Neural cell (in vitro differentiated cells): ENCODE results near the gene DDI1. TPM values are rescaled to one million over a fixed set of nuclear protein-coding genes. Genes with fewer than 3 reads are reported as not detected.

Experiments used
- H2AFZ ChIP-seq: fragments of 200-600, 300-800 bp; sonication (generic), shearing (Covaris generic); 2 replicates; pipeline ENCODE4 v1.6.0; 2014; ENCODE audit warnings: low read depth, mild to moderate bottlenecking, antibody characterized with exemption, low read length, moderate library complexity
- H3F3A ChIP-seq: fragments of 200-600 bp; shearing (Covaris generic); 2 replicates; pipeline ENCODE4 v1.6.1; 2016; ENCODE audit warnings: mild to moderate bottlenecking, moderate library complexity, mixed read lengths, antibody characterized with exemption, low read length; ENCODE audit not compliant: insufficient read depth, poor library complexity, severe bottlenecking
- H3K27ac ChIP-seq: fragments of 200-600, 300-800 bp; sonication (generic), shearing (Covaris generic); 2 replicates; pipeline ENCODE4 v1.5.1; 2014; ENCODE audit warnings: mild to moderate bottlenecking, low read length, moderate library complexity
- H3K27me3 ChIP-seq: fragments of 300-800, 200-600 bp; sonication (generic), shearing (Covaris generic); 2 replicates; pipeline ENCODE4 v1.6.0; 2014; ENCODE audit warnings: mild to moderate bottlenecking, low read depth, low read length, moderate library complexity; ENCODE audit not compliant: insufficient read depth
- H3K36me3 ChIP-seq: fragments of 300-800, 200-600 bp; sonication (generic), shearing (Covaris generic); 2 replicates; pipeline ENCODE4 v1.5.1; 2014; ENCODE audit warnings: mild to moderate bottlenecking, antibody characterized with exemption, low read length, moderate library complexity; ENCODE audit not compliant: insufficient read depth
- H3K4me2 ChIP-seq: fragments of 300-800, 200-600 bp; sonication (generic), shearing (Covaris generic); 2 replicates; pipeline ENCODE4 v1.6.0; 2014; ENCODE audit warnings: mild to moderate bottlenecking, low read length
- H3K4me3 ChIP-seq: fragments of 300-800, 200-600 bp; sonication (generic), shearing (Covaris generic); 2 replicates; pipeline ENCODE4 v1.5.1; 2014; ENCODE audit warnings: mild to moderate bottlenecking, low read length, moderate library complexity
- H3K79me2 ChIP-seq: fragments of 200-600 bp; shearing (Covaris generic); replicated peaks from 2 replicates; pipeline ENCODE4 v1.6.0; 2014; ENCODE audit warnings: mild to moderate bottlenecking, low read length, moderate library complexity; ENCODE audit not compliant: insufficient read depth
- H3K9ac ChIP-seq: fragments of 300-800, 200-600 bp; sonication (generic), shearing (Covaris generic); 2 replicates; pipeline ENCODE4 v1.6.1; 2016; ENCODE audit warnings: mild to moderate bottlenecking, low read length, mixed read lengths
- H3K9me2 ChIP-seq: fragments of 200-600 bp; shearing (Covaris generic); 2 replicates; pipeline ENCODE4 v1.6.1; 2016; ENCODE audit warnings: mild to moderate bottlenecking, low read length, mixed read lengths; ENCODE audit not compliant: insufficient read depth
- H3K9me3 ChIP-seq: fragments of 200-600, 300-800 bp; sonication (generic), shearing (Covaris generic); 2 replicates; pipeline ENCODE4 v1.6.1; 2016; ENCODE audit warnings: mild to moderate bottlenecking, mixed run types, low read length, moderate library complexity, mixed read lengths
- H4K20me1 ChIP-seq: fragments of 200-600 bp; shearing (Covaris generic); 2 replicates; pipeline ENCODE4 v1.6.1; 2016; ENCODE audit warnings: mild to moderate bottlenecking, mixed run types; ENCODE audit not compliant: insufficient read depth
- EP300 ChIP-seq: fragments of 450-650 bp; conservative IDR thresholded peaks from 2 replicates; pipeline ENCODE4 v1.6.1; 2014; ENCODE audit warnings: antibody characterized with exemption, mild to moderate bottlenecking, moderate library complexity; ENCODE audit not compliant: poor library complexity, severe bottlenecking
- EZH2 ChIP-seq: fragments of 200-600, 300-800 bp; shearing (Covaris generic), sonication (generic); IDR thresholded peaks from 2 replicates; pipeline ENCODE4 v1.6.1; 2014; ENCODE audit warnings: antibody characterized with exemption, low read length, borderline replicate concordance, mild to moderate bottlenecking; ENCODE audit not compliant: insufficient read depth, poor library complexity, severe bottlenecking
- MXI1 ChIP-seq: fragments of 450-650 bp; conservative IDR thresholded peaks from 2 replicates; pipeline ENCODE4 v1.6.1; 2014; ENCODE audit warnings: antibody characterized with exemption, mild to moderate bottlenecking; ENCODE audit not compliant: poor library complexity, severe bottlenecking
- POLR2AphosphoS5 ChIP-seq: IDR thresholded peaks from 2 replicates; pipeline ENCODE4 v1.6.1; 2012
- RAD21 ChIP-seq: fragments of 450-650 bp; conservative IDR thresholded peaks from 2 replicates; pipeline ENCODE4 v1.6.1; 2014; ENCODE audit warnings: antibody characterized with exemption, mild to moderate bottlenecking, moderate library complexity
- SMC3 ChIP-seq: fragments of 450-650 bp; conservative IDR thresholded peaks from 2 replicates; pipeline ENCODE4 v1.6.1; 2014; ENCODE audit warnings: antibody characterized with exemption, mild to moderate bottlenecking, moderate library complexity; ENCODE audit not compliant: poor library complexity
- TAF1 ChIP-seq: IDR thresholded peaks from 2 replicates; pipeline ENCODE4 v1.6.1; 2012; ENCODE audit warnings: low read depth
- polyA plus RNA-seq: library from polyadenylated mRNA; depleted of rRNA; stranded (reverse); fragments of >200 nt; gene quantifications from 2 replicates; pipeline ENCODE4 v1.2.3, GENCODE V29; 2014
- TF ChIP-seq, protein P1 (sequence below): IDR thresholded peaks from 2 replicates; pipeline ENCODE4 v1.6.1; 2012; ENCODE audit warnings: borderline replicate concordance
- TF ChIP-seq, protein P2 (sequence below): fragments of 450-650 bp; IDR thresholded peaks from 2 replicates; pipeline ENCODE4 v1.5.1; 2014; ENCODE audit warnings: antibody characterized with exemption, mild to moderate bottlenecking, moderate library complexity; ENCODE audit not compliant: poor library complexity, severe bottlenecking

The DDI1 gene
- polyA plus RNA-seq, 1 donor from 2014 or later: not detected

DNA sequence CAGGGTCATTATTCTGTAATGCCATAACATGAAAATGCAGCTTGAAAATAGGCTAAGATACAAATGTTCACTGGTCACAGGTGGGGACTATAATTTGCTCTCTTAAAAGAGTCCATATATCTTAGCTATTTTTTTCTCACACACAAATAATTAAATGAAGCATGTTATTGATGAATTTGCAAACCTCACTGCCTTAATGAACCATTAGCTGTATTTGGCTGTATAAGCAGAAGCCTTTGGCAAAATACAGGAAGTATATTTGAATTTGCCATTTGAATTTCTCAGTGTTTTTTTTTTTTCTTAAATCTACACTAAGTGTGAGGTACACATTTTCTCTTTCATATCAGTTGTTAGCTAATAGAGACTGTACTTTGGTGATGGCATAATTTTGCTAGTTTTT is 38.7 kb downstream of the DDI1 start:
- Histone ChIP-seq H3K9me3 (no peaks in the 10 kb centered on the region), H3K36me3 (no peaks in the 10 kb centered on the region), H3K79me2 (no peaks in the 10 kb centered on the region), H3K27me3 (no peaks in the 10 kb centered on the region), H4K20me1 (no peaks in the 10 kb centered on the region), H3F3A (no peaks in the 10 kb centered on the region), H2AFZ (no peak overlapping the region), H3K27ac (no peak overlapping the region), H3K4me2 (no peak overlapping the region), H3K9me2 (no peaks in the 10 kb centered on the region), H3K9ac (no peak overlapping the region), H3K4me3 (no peak overlapping the region)
- TF ChIP-seq RAD21 (no peak), TAF1 (no peak), MXI1 (no peak), POLR2AphosphoS5 (no peak), EZH2 (no peak), SMC3 (no peak), EP300 (no peak)
- TF ChIP-seq, protein P1, sequence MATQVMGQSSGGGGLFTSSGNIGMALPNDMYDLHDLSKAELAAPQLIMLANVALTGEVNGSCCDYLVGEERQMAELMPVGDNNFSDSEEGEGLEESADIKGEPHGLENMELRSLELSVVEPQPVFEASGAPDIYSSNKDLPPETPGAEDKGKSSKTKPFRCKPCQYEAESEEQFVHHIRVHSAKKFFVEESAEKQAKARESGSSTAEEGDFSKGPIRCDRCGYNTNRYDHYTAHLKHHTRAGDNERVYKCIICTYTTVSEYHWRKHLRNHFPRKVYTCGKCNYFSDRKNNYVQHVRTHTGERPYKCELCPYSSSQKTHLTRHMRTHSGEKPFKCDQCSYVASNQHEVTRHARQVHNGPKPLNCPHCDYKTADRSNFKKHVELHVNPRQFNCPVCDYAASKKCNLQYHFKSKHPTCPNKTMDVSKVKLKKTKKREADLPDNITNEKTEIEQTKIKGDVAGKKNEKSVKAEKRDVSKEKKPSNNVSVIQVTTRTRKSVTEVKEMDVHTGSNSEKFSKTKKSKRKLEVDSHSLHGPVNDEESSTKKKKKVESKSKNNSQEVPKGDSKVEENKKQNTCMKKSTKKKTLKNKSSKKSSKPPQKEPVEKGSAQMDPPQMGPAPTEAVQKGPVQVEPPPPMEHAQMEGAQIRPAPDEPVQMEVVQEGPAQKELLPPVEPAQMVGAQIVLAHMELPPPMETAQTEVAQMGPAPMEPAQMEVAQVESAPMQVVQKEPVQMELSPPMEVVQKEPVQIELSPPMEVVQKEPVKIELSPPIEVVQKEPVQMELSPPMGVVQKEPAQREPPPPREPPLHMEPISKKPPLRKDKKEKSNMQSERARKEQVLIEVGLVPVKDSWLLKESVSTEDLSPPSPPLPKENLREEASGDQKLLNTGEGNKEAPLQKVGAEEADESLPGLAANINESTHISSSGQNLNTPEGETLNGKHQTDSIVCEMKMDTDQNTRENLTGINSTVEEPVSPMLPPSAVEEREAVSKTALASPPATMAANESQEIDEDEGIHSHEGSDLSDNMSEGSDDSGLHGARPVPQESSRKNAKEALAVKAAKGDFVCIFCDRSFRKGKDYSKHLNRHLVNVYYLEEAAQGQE: no peak
- TF ChIP-seq, protein P2, sequence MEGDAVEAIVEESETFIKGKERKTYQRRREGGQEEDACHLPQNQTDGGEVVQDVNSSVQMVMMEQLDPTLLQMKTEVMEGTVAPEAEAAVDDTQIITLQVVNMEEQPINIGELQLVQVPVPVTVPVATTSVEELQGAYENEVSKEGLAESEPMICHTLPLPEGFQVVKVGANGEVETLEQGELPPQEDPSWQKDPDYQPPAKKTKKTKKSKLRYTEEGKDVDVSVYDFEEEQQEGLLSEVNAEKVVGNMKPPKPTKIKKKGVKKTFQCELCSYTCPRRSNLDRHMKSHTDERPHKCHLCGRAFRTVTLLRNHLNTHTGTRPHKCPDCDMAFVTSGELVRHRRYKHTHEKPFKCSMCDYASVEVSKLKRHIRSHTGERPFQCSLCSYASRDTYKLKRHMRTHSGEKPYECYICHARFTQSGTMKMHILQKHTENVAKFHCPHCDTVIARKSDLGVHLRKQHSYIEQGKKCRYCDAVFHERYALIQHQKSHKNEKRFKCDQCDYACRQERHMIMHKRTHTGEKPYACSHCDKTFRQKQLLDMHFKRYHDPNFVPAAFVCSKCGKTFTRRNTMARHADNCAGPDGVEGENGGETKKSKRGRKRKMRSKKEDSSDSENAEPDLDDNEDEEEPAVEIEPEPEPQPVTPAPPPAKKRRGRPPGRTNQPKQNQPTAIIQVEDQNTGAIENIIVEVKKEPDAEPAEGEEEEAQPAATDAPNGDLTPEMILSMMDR: no peak

DNA sequence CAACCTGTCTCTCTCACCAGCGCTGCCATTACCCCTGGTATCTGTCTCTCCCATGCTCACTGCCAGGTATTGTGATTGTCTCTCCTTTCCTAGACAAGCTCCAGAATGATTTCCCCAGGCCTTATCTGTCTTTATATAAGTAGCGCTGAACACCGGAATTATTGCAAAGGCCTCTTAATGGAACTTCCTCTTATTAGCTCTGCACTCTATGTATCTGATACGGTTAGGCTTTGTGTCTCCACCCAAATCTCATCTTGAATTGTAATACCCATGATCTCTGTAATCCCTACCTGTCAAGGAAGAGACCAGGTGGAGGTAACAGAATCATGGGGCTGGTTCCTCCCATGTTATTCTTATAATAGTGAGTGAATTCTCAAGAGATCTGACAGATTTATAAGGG is 39.3 kb downstream of the DDI1 start:
- no peaks in the 10 kb centered on the region for H4K20me1 ChIP-seq
- no peaks in the 10 kb centered on the region for H3K36me3 ChIP-seq
- H3K4me2 ChIP-seq: no peak overlapping the region
- no peak overlapping the region for H3K4me3 ChIP-seq
- no peaks in the 10 kb centered on the region for H3K79me2 ChIP-seq
- H3K9ac ChIP-seq: no peak overlapping the region
- TF ChIP-seq SMC3: no peak
- no peak for TF ChIP-seq RAD21
- TF ChIP-seq, protein P2: no peak
- TF ChIP-seq, protein P1: no peak
- TF ChIP-seq POLR2AphosphoS5: no peak
- no peak for TF ChIP-seq EP300
- TF ChIP-seq EZH2: no peak
- TF ChIP-seq MXI1: no peak
- no peak for TF ChIP-seq TAF1
- H3F3A ChIP-seq: no peaks in the 10 kb centered on the region
- H2AFZ ChIP-seq: no peak overlapping the region
- H3K27me3 ChIP-seq: no peaks in the 10 kb centered on the region
- H3K9me3 ChIP-seq: no peaks in the 10 kb centered on the region
- H3K9me2 ChIP-seq: no peaks in the 10 kb centered on the region
- H3K27ac ChIP-seq: no peak overlapping the region
